GM12872 (cell line): ENCODE data around the gene CCDC51.

Experiments
- CTCF ChIP-seq: IDR thresholded peaks from 3 replicates; pipeline ENCODE4 v1.5.1; 2011; ENCODE audit warnings: low read depth, mild to moderate bottlenecking, low read length, moderate library complexity; ENCODE audit not compliant: insufficient read depth

The CCDC51 gene

GRCh38 chr3:48467473-48468267 is 27.8 kb upstream of the CCDC51 start:
- TF ChIP-seq CTCF: no peak

- TF ChIP-seq CTCF: no peak
Measured at GRCh38 chr3:48467110-48467454, 27.2 kb upstream of the CCDC51 start.

GRCh38 chr3:48466386-48467109 is 26.6 kb upstream of the CCDC51 start:
- TF ChIP-seq CTCF: no peak

GRCh38 chr3:48465531-48466378 is 25.8 kb upstream of the CCDC51 start:
- TF ChIP-seq CTCF: peak; percentile 67

GRCh38 chr3:48465237-48465530 is 25.3 kb upstream of the CCDC51 start:
- TF ChIP-seq CTCF: no peak

- no peak for TF ChIP-seq CTCF
Measured at GRCh38 chr3:48464713-48465221, 24.8 kb upstream of the CCDC51 start.

- TF ChIP-seq CTCF: no peak
Measured at GRCh38 chr3:48463703-48464102, 23.8 kb upstream of the CCDC51 start.
